Stimulated activated CD8-positive, alpha-beta memory T cell treated with anti-CD3 and anti-CD28 coated beads, Interleukin-7, amount 100 ng/mL, for 1 hour (primary cell): Measurements from ENCODE around the gene SLC26A11.
"Not testable (repeated sequence)": the region's sequence is repeated elsewhere in the genome, so short reads cannot be mapped to it uniquely, and the experiment has no call there.

ENCODE experiments used
- DNase-seq, 2 donors: peaks; one replicate each; pipeline ENCODE4 v3.0.0-alpha.2; 2020; ENCODE audit warnings: low read depth in 2 of 2

Gene SLC26A11

GRCh38 chr17:80281516-80281915, 61.3 kb downstream of the SLC26A11 start:
- DNase-seq: no peak

GRCh38 chr17:80283116-80283852, 63.1 kb downstream of the SLC26A11 start:
- no peak for DNase-seq

DNA sequence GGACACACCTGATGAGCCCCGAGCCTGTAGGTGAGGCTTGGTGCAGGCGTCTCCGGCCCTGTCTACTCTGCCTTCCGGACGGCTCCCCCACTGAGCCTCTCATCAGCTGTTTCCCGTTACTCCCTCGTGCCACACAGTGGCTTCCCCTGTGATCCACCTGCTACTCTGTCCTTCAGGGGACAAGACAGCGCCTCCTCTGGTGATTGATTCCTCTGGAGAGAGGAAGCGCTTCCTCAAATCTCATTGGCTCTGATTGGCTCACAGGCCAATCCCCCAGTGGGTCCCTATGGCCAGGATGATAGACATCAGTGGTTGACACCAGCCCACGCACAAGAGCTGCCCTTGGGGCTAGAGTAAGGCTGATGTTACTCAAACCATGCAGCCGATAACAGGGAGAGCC, 64.4 kb downstream of the SLC26A11 start:
- DNase-seq: no peak

- DNase-seq: no peak
Measured at GRCh38 chr17:80285237-80285920, 65.2 kb downstream of the SLC26A11 start.

GRCh38 chr17:80286638-80286960, 66.4 kb downstream of the SLC26A11 start:
- DNase-seq: no peak

DNA sequence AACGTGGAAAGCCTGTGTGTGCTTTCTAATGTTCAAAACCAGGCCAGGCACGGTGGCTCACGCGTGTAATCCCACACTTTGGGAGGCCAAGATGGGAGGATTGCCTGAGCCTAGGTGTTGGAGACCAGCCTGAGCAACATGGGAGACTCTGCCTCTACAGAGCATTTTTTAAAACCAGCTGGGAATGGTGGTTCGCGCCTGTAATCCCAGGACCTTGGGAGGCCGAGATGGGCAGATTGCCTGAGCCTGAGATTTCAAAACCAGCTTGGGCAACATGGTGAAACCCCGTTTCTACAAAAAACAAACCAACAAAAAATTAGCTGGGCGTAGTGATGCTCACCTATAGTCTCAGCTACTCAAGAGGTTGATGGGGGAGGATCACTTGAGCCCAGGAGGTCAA, 66.8 kb downstream of the SLC26A11 start:
- DNase-seq: no peak

GRCh38 chr17:80287806-80288567, 67.8 kb downstream of the SLC26A11 start:
- no peak for DNase-seq

GRCh38 chr17:80289616-80290015, 69.4 kb downstream of the SLC26A11 start:
- no peak for DNase-seq

DNA sequence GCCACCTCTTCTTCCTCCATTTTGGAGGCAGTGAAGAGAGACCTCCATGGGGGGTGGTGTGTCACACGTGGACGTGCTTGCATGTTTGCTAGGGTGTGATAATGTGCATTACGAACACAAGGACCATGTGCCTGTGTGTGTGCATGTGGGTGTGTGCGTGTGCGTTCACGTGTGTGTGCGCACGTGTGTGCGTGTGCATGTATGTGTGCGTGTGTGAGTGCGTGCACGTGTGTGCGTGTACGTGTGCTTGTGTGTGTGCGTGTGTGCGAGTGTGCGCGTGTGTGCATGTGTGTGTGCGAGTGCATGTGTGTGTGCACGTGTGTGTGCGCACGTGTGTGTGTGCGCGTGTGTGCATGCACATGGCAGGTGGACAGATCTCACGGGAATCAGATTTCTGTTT, 69.9 kb downstream of the SLC26A11 start:
- DNase-seq: no peak

DNA sequence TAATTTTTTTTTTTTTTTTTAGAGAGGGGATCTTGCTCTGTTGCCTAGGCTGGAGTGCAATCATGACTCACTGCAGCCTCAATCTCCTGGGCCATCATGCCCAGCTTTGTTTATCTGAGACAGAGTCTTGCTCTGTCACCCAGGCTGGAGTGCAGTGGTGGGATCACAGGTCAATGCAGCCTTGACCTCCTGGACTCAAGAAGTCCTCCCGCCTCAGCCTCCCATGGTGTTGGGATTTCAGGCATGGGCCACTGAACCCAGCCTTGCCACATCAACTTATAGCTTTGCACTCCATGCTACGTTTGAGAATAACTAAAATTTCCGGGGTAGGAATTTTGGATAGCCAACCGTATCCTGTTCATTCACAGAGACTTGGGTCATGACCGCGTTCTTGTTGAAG, 71.0 kb downstream of the SLC26A11 start:
- DNase-seq: no peak

DNA sequence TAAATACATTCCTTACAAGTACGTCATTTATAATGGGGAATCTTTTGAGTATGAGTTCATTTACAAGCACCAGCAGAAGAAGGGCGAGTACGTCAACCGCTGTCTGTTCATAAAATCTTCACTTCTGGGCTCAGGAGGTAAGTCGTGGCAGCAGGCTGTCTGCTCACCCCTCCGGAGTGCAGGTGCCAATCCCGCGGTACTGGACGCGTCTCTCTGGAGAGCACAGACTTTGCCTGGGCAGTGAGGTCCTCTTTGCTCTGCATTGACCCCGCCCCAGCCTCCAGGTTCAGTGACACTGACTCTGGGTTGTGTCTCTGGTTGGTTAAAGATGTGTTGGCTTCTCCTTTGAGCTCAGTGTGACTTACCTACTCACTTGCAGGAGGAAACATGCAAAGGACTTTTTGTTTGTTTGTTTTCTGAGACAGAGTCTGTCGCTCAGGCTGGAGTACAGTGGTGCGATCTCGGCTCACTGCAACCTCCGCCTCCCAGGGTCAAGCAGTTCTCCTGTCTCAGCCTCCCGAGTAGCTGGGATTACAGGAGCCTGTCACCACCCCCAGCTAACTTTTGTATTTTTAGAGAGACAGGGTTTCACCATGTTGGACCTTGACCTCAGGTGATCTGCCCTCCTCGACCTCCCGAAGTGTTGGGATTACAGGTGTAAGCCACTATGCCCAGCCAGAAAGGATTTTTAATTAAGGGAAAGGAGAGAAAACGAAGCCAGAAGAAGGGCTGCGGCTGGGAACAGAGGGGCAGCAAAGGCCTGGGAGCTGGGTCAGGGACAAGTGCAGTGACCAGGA, 71.7 kb downstream of the SLC26A11 start:
- DNase-seq: no peak

GRCh38 chr17:80292521-80292971, 72.3 kb downstream of the SLC26A11 start:
- no peak for DNase-seq

DNA sequence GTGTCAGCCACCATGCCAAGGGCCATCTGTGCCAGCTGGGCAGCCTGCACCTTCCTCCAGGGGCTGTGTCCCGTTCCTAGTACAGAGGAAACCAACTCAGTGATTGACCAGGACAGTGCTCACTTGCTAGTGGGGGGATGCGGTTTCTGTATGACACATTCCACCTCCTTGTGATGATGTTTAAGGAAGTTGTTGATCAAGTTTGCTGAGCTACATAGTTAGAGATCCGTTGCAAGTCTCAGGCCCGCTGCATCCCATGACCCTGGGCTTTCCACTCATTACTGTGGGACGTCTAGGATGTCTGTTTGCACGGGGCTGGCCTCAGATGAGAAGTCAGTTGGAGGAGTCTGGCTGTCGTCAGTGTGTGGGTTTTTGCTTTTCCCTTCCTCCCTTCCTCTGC, 74.0 kb downstream of the SLC26A11 start:
- no peak for DNase-seq

- DNase-seq: no peak
Measured at GRCh38 chr17:80294653-80295052, 74.4 kb downstream of the SLC26A11 start.

DNA sequence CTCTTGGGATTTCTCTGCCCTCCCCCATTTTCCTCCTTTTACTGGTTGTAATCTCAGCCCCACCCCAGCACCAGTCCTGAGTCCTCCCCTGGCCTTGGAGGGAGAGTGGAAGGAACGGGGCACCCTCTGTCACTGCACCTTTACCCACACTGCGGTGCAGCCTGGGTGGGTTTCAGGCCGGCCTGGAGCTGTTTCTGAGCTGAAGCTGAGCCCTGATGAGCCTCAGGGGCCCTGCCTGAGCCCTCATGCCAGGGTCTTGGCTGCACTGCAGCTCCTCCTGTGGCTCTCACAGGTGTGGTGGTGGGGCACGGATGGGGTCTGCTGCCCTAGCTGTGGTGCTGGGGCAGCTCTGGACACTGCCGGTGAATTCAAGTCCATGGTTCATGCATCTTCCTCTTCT, 74.9 kb downstream of the SLC26A11 start:
- DNase-seq: no peak

GRCh38 chr17:80295559-80295958, 75.3 kb downstream of the SLC26A11 start:
- DNase-seq: no peak

DNA sequence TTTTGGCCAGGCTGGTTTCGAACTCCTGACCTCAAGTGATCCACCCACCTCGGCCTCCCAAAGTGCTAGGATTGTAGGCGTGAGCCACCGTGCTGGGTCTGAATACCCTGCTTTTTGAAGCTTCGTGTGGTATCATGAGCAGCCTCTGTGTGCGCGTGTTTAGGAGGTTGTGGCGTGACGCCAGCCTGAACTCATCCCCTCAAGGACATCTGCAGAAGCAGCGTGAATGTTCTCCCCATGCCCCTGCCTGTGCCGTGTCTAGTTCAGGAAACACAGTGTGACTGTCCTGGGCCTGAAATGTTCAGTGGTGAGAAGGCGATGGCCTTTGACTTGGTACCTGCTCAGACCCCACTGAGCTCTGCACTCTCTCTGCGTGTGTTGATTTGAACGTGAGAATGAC, 76.0 kb downstream of the SLC26A11 start:
- DNase-seq: no peak

DNA sequence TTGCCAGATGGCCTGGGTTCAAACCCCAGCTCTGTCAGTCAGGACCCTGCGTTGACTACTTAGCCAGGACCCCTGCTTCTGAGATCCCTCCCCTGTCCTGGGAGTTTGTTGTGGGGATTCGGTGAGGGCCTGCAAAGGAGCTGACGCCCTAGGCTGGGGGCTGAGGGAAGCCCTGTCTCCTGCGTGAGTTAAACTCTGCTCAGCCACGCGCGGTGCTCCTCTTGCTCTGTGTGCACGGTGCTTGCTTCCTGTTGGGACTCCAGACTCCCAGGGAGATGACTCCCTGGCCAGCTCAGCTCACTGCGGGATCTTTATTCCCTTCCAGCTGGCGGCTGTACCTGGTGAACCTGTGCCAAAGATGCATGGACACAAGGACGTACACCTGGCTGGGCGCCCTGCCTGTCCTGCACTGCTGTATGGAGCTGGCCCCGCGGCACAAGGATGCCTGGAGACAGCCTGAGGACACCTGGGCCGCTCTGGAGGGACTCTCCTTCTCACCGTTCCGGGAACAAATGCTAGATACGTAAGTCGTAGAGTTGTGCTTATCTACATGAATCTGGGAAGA, 77.9 kb downstream of the SLC26A11 start:
- DNase-seq: no peak

GRCh38 chr17:80299350-80300100, 79.3 kb downstream of the SLC26A11 start:
- not testable (repeated sequence) for DNase-seq

DNA sequence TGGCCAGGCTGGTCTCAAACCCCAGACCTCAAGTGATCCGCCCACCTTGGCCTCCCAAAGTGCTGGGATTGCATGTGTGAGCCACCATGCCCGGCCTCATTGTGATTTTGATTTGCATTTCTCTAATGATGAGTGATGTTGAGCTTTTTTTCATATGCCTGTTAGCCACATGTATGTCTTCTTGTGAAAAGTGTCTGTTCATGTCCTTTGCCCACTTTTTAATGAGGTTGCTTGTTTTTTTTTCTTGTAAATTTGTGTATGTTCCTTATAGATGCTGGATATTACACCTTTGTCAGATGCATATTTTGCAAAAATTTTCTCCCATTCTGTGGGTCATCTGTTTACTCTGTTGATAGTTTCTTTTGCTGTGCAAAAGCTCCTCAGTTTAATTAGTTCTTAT, 80.5 kb downstream of the SLC26A11 start:
- not testable (repeated sequence) for DNase-seq
